Neural cell (in vitro differentiated cells): ENCODE data around the gene POLR3K. TPM values are rescaled to one million over a fixed set of nuclear protein-coding genes. Genes with fewer than 3 reads are reported as not detected.

ENCODE experiments used
- H2AFZ ChIP-seq: fragments of 200-600, 300-800 bp; sonication (generic), shearing (Covaris generic); 2 replicates; pipeline ENCODE4 v1.6.0; 2014; ENCODE audit warnings: low read depth, mild to moderate bottlenecking, antibody characterized with exemption, low read length, moderate library complexity
- H3F3A ChIP-seq: fragments of 200-600 bp; shearing (Covaris generic); 2 replicates; pipeline ENCODE4 v1.6.1; 2016; ENCODE audit warnings: mild to moderate bottlenecking, moderate library complexity, mixed read lengths, antibody characterized with exemption, low read length; ENCODE audit not compliant: insufficient read depth, poor library complexity, severe bottlenecking
- H3K27ac ChIP-seq: fragments of 200-600, 300-800 bp; sonication (generic), shearing (Covaris generic); 2 replicates; pipeline ENCODE4 v1.5.1; 2014; ENCODE audit warnings: mild to moderate bottlenecking, low read length, moderate library complexity
- H3K27me3 ChIP-seq: fragments of 300-800, 200-600 bp; sonication (generic), shearing (Covaris generic); 2 replicates; pipeline ENCODE4 v1.6.0; 2014; ENCODE audit warnings: mild to moderate bottlenecking, low read depth, low read length, moderate library complexity; ENCODE audit not compliant: insufficient read depth
- H3K36me3 ChIP-seq: fragments of 300-800, 200-600 bp; sonication (generic), shearing (Covaris generic); 2 replicates; pipeline ENCODE4 v1.5.1; 2014; ENCODE audit warnings: mild to moderate bottlenecking, antibody characterized with exemption, low read length, moderate library complexity; ENCODE audit not compliant: insufficient read depth
- H3K4me2 ChIP-seq: fragments of 300-800, 200-600 bp; sonication (generic), shearing (Covaris generic); 2 replicates; pipeline ENCODE4 v1.6.0; 2014; ENCODE audit warnings: mild to moderate bottlenecking, low read length
- H3K4me3 ChIP-seq: fragments of 300-800, 200-600 bp; sonication (generic), shearing (Covaris generic); 2 replicates; pipeline ENCODE4 v1.5.1; 2014; ENCODE audit warnings: mild to moderate bottlenecking, low read length, moderate library complexity
- H3K79me2 ChIP-seq: fragments of 200-600 bp; shearing (Covaris generic); replicated peaks from 2 replicates; pipeline ENCODE4 v1.6.0; 2014; ENCODE audit warnings: mild to moderate bottlenecking, low read length, moderate library complexity; ENCODE audit not compliant: insufficient read depth
- H3K9ac ChIP-seq: fragments of 300-800, 200-600 bp; sonication (generic), shearing (Covaris generic); 2 replicates; pipeline ENCODE4 v1.6.1; 2016; ENCODE audit warnings: mild to moderate bottlenecking, low read length, mixed read lengths
- H3K9me2 ChIP-seq: fragments of 200-600 bp; shearing (Covaris generic); 2 replicates; pipeline ENCODE4 v1.6.1; 2016; ENCODE audit warnings: mild to moderate bottlenecking, low read length, mixed read lengths; ENCODE audit not compliant: insufficient read depth
- H3K9me3 ChIP-seq: fragments of 200-600, 300-800 bp; sonication (generic), shearing (Covaris generic); 2 replicates; pipeline ENCODE4 v1.6.1; 2016; ENCODE audit warnings: mild to moderate bottlenecking, mixed run types, low read length, moderate library complexity, mixed read lengths
- H4K20me1 ChIP-seq: fragments of 200-600 bp; shearing (Covaris generic); 2 replicates; pipeline ENCODE4 v1.6.1; 2016; ENCODE audit warnings: mild to moderate bottlenecking, mixed run types; ENCODE audit not compliant: insufficient read depth
- EP300 ChIP-seq: fragments of 450-650 bp; conservative IDR thresholded peaks from 2 replicates; pipeline ENCODE4 v1.6.1; 2014; ENCODE audit warnings: antibody characterized with exemption, mild to moderate bottlenecking, moderate library complexity; ENCODE audit not compliant: poor library complexity, severe bottlenecking
- EZH2 ChIP-seq: fragments of 200-600, 300-800 bp; shearing (Covaris generic), sonication (generic); IDR thresholded peaks from 2 replicates; pipeline ENCODE4 v1.6.1; 2014; ENCODE audit warnings: antibody characterized with exemption, low read length, borderline replicate concordance, mild to moderate bottlenecking; ENCODE audit not compliant: insufficient read depth, poor library complexity, severe bottlenecking
- MXI1 ChIP-seq: fragments of 450-650 bp; conservative IDR thresholded peaks from 2 replicates; pipeline ENCODE4 v1.6.1; 2014; ENCODE audit warnings: antibody characterized with exemption, mild to moderate bottlenecking; ENCODE audit not compliant: poor library complexity, severe bottlenecking
- POLR2AphosphoS5 ChIP-seq: IDR thresholded peaks from 2 replicates; pipeline ENCODE4 v1.6.1; 2012
- RAD21 ChIP-seq: fragments of 450-650 bp; conservative IDR thresholded peaks from 2 replicates; pipeline ENCODE4 v1.6.1; 2014; ENCODE audit warnings: antibody characterized with exemption, mild to moderate bottlenecking, moderate library complexity
- SMC3 ChIP-seq: fragments of 450-650 bp; conservative IDR thresholded peaks from 2 replicates; pipeline ENCODE4 v1.6.1; 2014; ENCODE audit warnings: antibody characterized with exemption, mild to moderate bottlenecking, moderate library complexity; ENCODE audit not compliant: poor library complexity
- TAF1 ChIP-seq: IDR thresholded peaks from 2 replicates; pipeline ENCODE4 v1.6.1; 2012; ENCODE audit warnings: low read depth
- polyA plus RNA-seq: library from polyadenylated mRNA; depleted of rRNA; stranded (reverse); fragments of >200 nt; gene quantifications from 2 replicates; pipeline ENCODE4 v1.2.3, GENCODE V29; 2014
- TF ChIP-seq, protein P1 (sequence below): fragments of 450-650 bp; IDR thresholded peaks from 2 replicates; pipeline ENCODE4 v1.5.1; 2014; ENCODE audit warnings: antibody characterized with exemption, mild to moderate bottlenecking, moderate library complexity; ENCODE audit not compliant: poor library complexity, severe bottlenecking
- TF ChIP-seq, protein P2 (sequence below): IDR thresholded peaks from 2 replicates; pipeline ENCODE4 v1.6.1; 2012; ENCODE audit warnings: borderline replicate concordance

POLR3K gene
- polyA plus RNA-seq, 1 donor from 2014 or later = 7.1 TPM

DNA sequence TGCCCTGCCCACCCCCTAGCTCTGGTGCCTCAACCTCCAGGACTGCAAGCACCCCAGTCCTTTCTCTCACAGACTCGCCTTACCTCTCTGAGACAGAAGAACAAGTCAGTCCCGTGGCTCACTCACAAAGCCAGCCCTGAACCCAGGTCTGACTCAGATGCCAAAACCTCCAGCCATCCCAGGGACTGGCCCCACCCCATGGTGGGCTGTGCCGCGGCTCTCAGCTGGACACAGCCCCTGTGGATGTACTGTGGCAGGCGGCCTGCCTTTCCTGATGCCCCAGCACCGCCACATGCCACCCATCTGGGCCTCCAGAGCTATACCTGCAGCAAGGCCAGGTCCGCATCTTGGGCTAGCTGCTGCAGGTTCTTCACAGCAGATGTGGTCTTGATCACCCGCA lies 44.4 kb upstream of the POLR3K start:
- H3K4me2 ChIP-seq = no peak overlapping the region
- H3K4me3 ChIP-seq = no peak overlapping the region
- no peaks in the 10 kb centered on the region for H4K20me1 ChIP-seq
- no peaks in the 10 kb centered on the region for H3K27me3 ChIP-seq
- H3F3A ChIP-seq = no peaks in the 10 kb centered on the region
- no peaks in the 10 kb centered on the region for H3K9me3 ChIP-seq
- no peak overlapping the region for H2AFZ ChIP-seq
- H3K9ac ChIP-seq = no peak overlapping the region
- H3K79me2 ChIP-seq = no peaks in the 10 kb centered on the region
- no peak overlapping the region for H3K27ac ChIP-seq
- TF ChIP-seq, protein P1, sequence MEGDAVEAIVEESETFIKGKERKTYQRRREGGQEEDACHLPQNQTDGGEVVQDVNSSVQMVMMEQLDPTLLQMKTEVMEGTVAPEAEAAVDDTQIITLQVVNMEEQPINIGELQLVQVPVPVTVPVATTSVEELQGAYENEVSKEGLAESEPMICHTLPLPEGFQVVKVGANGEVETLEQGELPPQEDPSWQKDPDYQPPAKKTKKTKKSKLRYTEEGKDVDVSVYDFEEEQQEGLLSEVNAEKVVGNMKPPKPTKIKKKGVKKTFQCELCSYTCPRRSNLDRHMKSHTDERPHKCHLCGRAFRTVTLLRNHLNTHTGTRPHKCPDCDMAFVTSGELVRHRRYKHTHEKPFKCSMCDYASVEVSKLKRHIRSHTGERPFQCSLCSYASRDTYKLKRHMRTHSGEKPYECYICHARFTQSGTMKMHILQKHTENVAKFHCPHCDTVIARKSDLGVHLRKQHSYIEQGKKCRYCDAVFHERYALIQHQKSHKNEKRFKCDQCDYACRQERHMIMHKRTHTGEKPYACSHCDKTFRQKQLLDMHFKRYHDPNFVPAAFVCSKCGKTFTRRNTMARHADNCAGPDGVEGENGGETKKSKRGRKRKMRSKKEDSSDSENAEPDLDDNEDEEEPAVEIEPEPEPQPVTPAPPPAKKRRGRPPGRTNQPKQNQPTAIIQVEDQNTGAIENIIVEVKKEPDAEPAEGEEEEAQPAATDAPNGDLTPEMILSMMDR = no peak
- no peak for TF ChIP-seq POLR2AphosphoS5
- no peak for TF ChIP-seq TAF1
- no peak for TF ChIP-seq MXI1
- TF ChIP-seq EP300 = no peak
- no peak for TF ChIP-seq RAD21
- no peak for TF ChIP-seq SMC3
- no peak for TF ChIP-seq EZH2
- TF ChIP-seq, protein P2, sequence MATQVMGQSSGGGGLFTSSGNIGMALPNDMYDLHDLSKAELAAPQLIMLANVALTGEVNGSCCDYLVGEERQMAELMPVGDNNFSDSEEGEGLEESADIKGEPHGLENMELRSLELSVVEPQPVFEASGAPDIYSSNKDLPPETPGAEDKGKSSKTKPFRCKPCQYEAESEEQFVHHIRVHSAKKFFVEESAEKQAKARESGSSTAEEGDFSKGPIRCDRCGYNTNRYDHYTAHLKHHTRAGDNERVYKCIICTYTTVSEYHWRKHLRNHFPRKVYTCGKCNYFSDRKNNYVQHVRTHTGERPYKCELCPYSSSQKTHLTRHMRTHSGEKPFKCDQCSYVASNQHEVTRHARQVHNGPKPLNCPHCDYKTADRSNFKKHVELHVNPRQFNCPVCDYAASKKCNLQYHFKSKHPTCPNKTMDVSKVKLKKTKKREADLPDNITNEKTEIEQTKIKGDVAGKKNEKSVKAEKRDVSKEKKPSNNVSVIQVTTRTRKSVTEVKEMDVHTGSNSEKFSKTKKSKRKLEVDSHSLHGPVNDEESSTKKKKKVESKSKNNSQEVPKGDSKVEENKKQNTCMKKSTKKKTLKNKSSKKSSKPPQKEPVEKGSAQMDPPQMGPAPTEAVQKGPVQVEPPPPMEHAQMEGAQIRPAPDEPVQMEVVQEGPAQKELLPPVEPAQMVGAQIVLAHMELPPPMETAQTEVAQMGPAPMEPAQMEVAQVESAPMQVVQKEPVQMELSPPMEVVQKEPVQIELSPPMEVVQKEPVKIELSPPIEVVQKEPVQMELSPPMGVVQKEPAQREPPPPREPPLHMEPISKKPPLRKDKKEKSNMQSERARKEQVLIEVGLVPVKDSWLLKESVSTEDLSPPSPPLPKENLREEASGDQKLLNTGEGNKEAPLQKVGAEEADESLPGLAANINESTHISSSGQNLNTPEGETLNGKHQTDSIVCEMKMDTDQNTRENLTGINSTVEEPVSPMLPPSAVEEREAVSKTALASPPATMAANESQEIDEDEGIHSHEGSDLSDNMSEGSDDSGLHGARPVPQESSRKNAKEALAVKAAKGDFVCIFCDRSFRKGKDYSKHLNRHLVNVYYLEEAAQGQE = no peak
- no peaks in the 10 kb centered on the region for H3K36me3 ChIP-seq
- H3K9me2 ChIP-seq = no peaks in the 10 kb centered on the region

DNA sequence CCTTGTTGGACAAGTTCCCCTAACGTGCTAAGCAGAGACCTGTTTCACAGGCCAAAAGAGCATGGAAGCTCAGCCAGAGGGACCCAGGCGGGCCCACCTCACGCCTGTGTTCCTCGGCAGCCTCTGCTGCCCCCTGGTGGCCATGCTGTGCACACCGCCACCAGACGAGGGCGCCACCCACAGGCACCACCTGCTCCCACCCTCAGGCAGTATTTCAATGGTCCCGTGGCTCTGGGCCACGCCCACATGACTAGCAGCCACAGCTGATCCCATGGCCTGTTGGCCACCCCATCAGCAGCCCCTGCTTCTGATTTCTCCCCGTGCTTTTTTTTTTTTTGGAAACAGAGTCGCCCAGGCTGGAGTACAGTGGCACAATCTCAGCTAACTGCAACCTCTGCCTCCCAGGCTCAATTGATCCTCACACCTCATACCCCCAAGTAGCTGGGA lies 43.5 kb upstream of the POLR3K start:
- Histone ChIP-seq H3K27ac (no peak overlapping the region), H3K36me3 (no peaks in the 10 kb centered on the region), H4K20me1 (no peaks in the 10 kb centered on the region), H3K4me2 (no peak overlapping the region), H2AFZ (no peak overlapping the region), H3K9me3 (no peaks in the 10 kb centered on the region), H3F3A (no peaks in the 10 kb centered on the region), H3K27me3 (no peaks in the 10 kb centered on the region), H3K79me2 (no peaks in the 10 kb centered on the region), H3K9ac (no peak overlapping the region), H3K4me3 (no peak overlapping the region), H3K9me2 (no peaks in the 10 kb centered on the region)
- TF ChIP-seq, protein P1 = peak; percentile 76
- TF ChIP-seq EZH2 = no peak
- TF ChIP-seq SMC3 = peak; percentile 51
- TF ChIP-seq, protein P2 = no peak
- TF ChIP-seq MXI1 = peak; percentile 18
- TF ChIP-seq RAD21 = peak; percentile 37
